SK-N-SH treated with all-trans-retinoic acid at 6 μM for 48 hours (cell line): ENCODE results near the gene PSG3.
"Not testable (repeated sequence)": the region's sequence is repeated elsewhere in the genome, so short reads cannot be mapped to it uniquely, and the experiment has no call there.

Source experiments
- ATAC-seq: fragments of 200-7000 bp; cut with Tn5 transposase; 3 replicates; pipeline ENCODE4 v1.9.1; 2020; ENCODE audit warnings: mild to moderate bottlenecking, moderate library complexity
- ARNTL ChIP-seq: fragments of 450-650 bp; formaldehyde crosslinking; IDR thresholded peaks from 2 replicates; pipeline ENCODE4 v1.5.0; 2020; ENCODE audit warnings: low read depth, mild to moderate bottlenecking, moderate library complexity, borderline replicate concordance
- CSRNP3 ChIP-seq: fragments of 250-450 bp; sonication (Bioruptor Pico); IDR thresholded peaks from 2 replicates; pipeline ENCODE4 v1.5.1; 2021; ENCODE audit warnings: mild to moderate bottlenecking, moderate library complexity
- GLIS3 ChIP-seq: fragments of 250-450 bp; sonication (Bioruptor Pico); IDR thresholded peaks from 2 replicates; pipeline ENCODE4 v1.5.0; 2020; ENCODE audit warnings: mild to moderate bottlenecking, moderate library complexity
- ISL1 ChIP-seq: fragments of 250-450 bp; sonication (Bioruptor Pico); IDR thresholded peaks from 2 replicates; pipeline ENCODE4 v2.1.2; 2022; ENCODE audit warnings: mild to moderate bottlenecking, moderate library complexity
- PPARA ChIP-seq: fragments of 250-450 bp; sonication (Bioruptor Pico); IDR thresholded peaks from 2 replicates; pipeline ENCODE4 v1.5.0; 2020; ENCODE audit warnings: mild to moderate bottlenecking, borderline replicate concordance
- RARB ChIP-seq: fragments of 250-450 bp; sonication (Bioruptor Pico); IDR thresholded peaks from 2 replicates; pipeline ENCODE4 v1.8.0; 2021; ENCODE audit warnings: mild to moderate bottlenecking, moderate library complexity
- ZC3H10 ChIP-seq: fragments of 250-450 bp; sonication (Bioruptor Pico); IDR thresholded peaks from 2 replicates; pipeline ENCODE4 v1.5.1; 2021; ENCODE audit warnings: mild to moderate bottlenecking, moderate library complexity
- ZNF565 ChIP-seq: fragments of 450-650 bp; formaldehyde crosslinking; conservative IDR thresholded peaks from 2 replicates; pipeline ENCODE4 v1.5.0; 2020; ENCODE audit warnings: low read depth, mild to moderate bottlenecking, moderate library complexity
- ZNF70 ChIP-seq: fragments of 450-650 bp; formaldehyde crosslinking; IDR thresholded peaks from 2 replicates; pipeline ENCODE4 v1.5.0; 2020; ENCODE audit warnings: mild to moderate bottlenecking, moderate library complexity
- TF ChIP-seq, protein P1 (sequence below): fragments of 250-450 bp; sonication (Bioruptor Pico); IDR thresholded peaks from 2 replicates; pipeline ENCODE4 v1.8.0; 2021; ENCODE audit warnings: low read depth, mild to moderate bottlenecking, moderate library complexity, borderline replicate concordance

The PSG3 gene

DNA sequence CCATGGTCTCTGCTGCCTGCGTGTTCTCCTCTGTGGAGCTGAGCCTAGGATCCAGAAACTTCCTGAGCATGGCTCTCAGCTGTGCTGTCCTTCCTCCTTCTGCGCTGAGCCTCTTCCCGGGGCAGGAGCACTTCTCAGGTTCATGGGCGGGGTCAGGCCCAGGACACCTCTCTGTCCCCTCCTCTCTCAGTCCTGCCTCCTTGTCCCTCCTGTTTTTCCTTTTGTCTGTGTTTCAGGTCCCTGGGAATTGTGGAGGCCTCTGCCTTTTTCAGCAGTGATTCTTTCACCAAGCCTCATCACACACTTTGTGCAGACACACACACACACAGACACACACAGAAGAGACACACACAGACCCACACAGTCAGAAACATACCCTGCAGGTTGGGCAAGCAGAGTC lies at the start of gene PSG3:
Gene PSG3, minus strand, starts transcription at position 101 of the 400 bp plus-strand sequence. Its CDS starts 97 bp downstream, at position 4.
- ATAC-seq: not testable (repeated sequence)

GRCh38 chr19:42788766-42789165 lies 48.5 kb upstream of the PSG3 start:
- not testable (repeated sequence) for ATAC-seq

- ATAC-seq: not testable (repeated sequence)
Observed at GRCh38 chr19:42787766-42788165, 47.5 kb upstream of the PSG3 start.

DNA sequence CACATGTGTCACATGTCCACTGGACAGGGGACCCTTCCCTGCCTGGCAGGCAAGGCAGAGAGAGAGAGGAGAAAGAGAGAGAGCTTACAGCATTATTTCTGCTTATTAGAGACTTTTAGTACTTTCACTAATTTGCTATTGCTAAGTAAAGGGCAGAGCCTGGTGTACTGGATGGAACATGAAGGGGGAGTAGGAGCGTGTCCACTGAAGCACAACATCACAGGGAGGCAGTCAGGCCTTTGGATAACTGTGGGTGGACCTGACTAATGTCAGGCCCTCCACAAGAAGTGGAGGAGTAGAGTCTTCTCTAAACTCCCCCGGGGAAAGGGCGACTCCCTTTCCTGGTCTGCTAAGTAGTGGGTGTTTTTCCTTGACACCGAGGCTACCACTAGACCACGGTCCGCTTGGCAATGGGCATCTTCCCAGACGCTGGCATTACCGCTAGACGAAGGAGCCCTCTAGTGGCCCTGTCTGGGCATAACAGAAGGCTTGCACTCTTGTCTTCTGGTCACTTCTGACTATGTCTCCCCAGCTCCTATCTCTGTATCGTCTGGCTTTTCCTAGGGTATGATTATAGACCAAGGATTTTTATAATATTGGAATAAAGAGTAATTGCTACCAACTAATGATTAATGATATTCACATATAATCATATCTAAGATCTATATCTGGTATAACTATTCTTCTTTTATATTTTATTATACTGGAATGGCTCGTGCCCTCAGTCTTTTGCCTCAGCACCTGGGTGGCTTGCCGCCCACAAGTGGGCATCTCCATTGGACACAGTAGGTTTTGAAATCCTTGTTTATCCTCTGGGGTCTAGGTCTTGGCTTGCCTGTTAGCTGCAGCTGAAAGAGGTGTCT lies 36.7 kb upstream of the PSG3 start:
- not testable (repeated sequence) for ATAC-seq

DNA sequence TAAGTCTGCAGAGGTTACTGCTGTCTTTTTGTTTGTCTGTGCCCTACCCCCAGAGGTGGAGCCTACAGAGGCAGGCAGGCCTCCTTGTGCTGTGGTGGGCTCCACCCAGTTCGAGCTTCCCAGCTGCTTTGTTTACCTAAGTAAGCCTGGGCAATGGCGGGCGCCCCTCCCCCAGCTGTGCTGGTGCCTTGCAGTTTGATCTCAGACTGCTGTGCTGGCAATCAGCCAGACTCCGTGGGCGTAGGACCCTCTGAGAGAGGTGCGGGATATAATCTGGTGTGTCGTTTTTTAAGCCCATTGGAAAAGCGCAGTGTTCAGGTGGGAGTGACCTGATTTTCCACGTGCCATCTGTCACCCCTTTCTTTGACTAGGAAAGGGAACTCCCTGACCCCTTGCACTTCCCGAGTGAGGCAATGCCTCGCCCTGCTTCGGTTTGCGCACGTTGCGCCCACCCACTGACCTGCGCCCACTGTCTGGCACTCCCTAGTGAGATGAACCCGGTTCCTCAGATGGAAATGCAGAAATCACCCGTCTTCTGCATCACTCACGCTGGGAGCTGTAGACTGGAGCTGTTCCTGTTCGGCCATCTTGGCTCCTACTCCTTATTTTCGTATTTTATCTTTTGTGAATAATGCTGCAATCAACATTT lies 34.4 kb upstream of the PSG3 start:
- not testable (repeated sequence) for ATAC-seq

GRCh38 chr19:42767319-42767718 lies 27.0 kb upstream of the PSG3 start:
- not testable (repeated sequence) for ATAC-seq

DNA sequence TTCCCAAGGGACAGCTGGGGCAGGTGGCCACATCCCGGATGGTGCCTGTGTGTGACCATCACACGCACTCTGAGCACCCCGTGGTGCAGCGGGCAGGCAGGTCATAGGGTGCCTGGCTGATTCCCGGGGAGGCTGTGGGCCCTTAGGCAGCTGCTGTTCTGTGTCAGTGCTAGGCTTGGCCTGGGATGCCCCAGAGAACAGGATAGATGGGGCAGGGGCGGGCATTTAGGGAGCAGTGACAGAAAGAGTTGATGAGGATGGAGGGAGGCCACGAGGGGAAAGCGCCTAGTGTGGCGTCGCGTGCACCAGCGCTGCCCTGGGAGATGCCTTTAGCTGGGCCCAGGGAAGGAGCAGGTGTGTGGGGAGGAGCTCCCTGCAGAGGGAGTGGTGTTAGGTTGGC lies 26.6 kb upstream of the PSG3 start:
- ATAC-seq: not testable (repeated sequence)

DNA sequence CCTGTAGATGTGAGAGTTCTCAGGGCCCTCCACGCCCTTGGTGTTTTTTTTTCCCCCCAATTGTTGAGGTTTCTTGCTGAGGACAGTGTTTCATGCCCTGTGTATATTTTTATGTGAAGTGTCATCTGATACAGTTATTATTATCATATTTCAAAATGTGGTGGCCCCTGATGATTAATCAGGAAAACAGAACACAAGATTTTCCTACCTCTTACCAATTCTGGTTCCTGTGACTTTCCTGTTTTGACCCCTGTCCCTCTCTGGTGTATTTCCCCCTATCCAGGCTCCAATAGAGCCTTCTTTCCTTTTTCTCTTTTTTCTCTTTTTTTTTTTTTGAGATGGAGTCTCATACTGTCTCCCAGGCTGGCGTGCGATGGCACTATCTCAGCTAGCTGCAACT lies 24.6 kb upstream of the PSG3 start:
- no peak for TF ChIP-seq CSRNP3
- no peak for TF ChIP-seq RARB (CRISPR knock-in tag)
- no peak for TF ChIP-seq ISL1 (CRISPR knock-in tag)
- no peak for TF ChIP-seq ZC3H10 (CRISPR knock-in tag)
- no peak for TF ChIP-seq ZNF70 (CRISPR knock-in tag)
- ATAC-seq: no peak

DNA sequence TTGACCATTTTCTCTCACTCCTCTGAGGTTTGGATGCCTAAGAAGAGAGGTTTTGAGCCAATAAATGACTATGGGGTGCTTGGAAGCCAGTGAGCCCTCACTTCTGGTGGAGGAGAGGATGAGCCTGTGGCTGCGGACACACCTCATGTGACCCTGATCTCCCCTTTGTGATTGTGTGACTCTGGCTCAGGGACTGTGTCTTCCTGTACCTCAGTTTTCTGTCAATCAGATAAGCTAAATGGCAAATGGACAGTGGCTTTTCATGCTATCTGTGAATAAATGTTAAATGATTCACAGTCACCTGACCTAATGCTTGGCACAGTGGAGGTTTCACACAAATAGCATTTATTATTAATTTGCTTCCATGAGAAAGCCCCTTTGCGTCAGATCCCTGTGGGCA lies 22.5 kb upstream of the PSG3 start:
- ATAC-seq: no peak
- TF ChIP-seq PPARA (CRISPR knock-in tag) (no peak), ARNTL (CRISPR knock-in tag) (no peak), ZC3H10 (CRISPR knock-in tag) (no peak), GLIS3 (CRISPR knock-in tag) (no peak), ZNF565 (CRISPR knock-in tag) (no peak)
- TF ChIP-seq, protein P1, sequence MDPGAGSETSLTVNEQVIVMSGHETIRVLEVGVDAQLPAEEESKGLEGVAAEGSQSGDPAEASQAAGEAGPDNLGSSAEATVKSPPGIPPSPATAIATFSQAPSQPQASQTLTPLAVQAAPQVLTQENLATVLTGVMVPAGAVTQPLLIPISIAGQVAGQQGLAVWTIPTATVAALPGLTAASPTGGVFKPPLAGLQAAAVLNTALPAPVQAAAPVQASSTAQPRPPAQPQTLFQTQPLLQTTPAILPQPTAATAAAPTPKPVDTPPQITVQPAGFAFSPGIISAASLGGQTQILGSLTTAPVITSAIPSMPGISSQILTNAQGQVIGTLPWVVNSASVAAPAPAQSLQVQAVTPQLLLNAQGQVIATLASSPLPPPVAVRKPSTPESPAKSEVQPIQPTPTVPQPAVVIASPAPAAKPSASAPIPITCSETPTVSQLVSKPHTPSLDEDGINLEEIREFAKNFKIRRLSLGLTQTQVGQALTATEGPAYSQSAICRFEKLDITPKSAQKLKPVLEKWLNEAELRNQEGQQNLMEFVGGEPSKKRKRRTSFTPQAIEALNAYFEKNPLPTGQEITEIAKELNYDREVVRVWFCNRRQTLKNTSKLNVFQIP (CRISPR knock-in tag): no peak

- ATAC-seq: not testable (repeated sequence)
Observed at GRCh38 chr19:42761924-42762295, 21.6 kb upstream of the PSG3 start.
